OCI-LY3 (cell line): ENCODE measurements around the gene ZNF385D.

Source experiments
- CTCF ChIP-seq: fragments of 200-600, 300-600 bp; sonication (generic); IDR thresholded peaks from 2 replicates; pipeline ENCODE4 v1.5.1; 2014; ENCODE audit warnings: antibody characterized with exemption, low read length, low read depth
- EZH2phosphoT487 ChIP-seq: fragments of 200-600 bp; shearing (Covaris generic); IDR thresholded peaks from 2 replicates; pipeline ENCODE4 v1.6.1; 2018; ENCODE audit warnings: antibody characterized with exemption, mixed run types, low read depth

- TF ChIP-seq CTCF (no peak), EZH2phosphoT487 (no peak)
Observed at GRCh38 chr3:21750831-21751391, at the start of gene ZNF385D.
